Activated T-cell treated with anti-CD3 and anti-CD28 coated beads, Interleukin-2, amount 50 U/mL, for 4 hours (primary cell): Measurements from ENCODE around the gene ALDH3B1. TPM values are rescaled to one million over a fixed set of nuclear protein-coding genes. Genes with fewer than 3 reads are reported as not detected.
"Not testable (repeated sequence)": the region's sequence is repeated elsewhere in the genome, so short reads cannot be mapped to it uniquely, and the experiment has no call there.

Experiments
- ATAC-seq, 2 donors: fragments of 200-7000 bp; cut with Tn5 transposase; one replicate each; pipeline ENCODE4 v1.10.0; 2021
- DNase-seq: peaks from one replicate; pipeline ENCODE4 v3.0.0-alpha.2; 2020
- H3K27me3 Mint-ChIP-seq: one replicate; pipeline ENCODE4 v1.8.0; 2021; ENCODE audit warnings: low read depth, mixed read lengths
- H3K36me3 Mint-ChIP-seq: one replicate; pipeline ENCODE4 v1.8.0; 2022; ENCODE audit warnings: mixed read lengths; ENCODE audit not compliant: insufficient read depth
- H3K4me1 Mint-ChIP-seq: one replicate; pipeline ENCODE4 v1.8.0; 2021; ENCODE audit warnings: low read depth, mixed read lengths
- H3K4me3 Mint-ChIP-seq: one replicate; pipeline ENCODE4 v1.8.0; 2021; ENCODE audit warnings: mild to moderate bottlenecking, moderate library complexity, mixed read lengths
- H3K9me3 Mint-ChIP-seq: one replicate; pipeline ENCODE4 v1.8.0; 2021; ENCODE audit warnings: mixed read lengths
- total RNA-seq, 3 donors: library from RNA; stranded (reverse); gene quantifications; one replicate each; pipeline ENCODE4 v1.2.1, GENCODE V29; 2021

Gene ALDH3B1
- total RNA-seq, 3 donors from 2014 or later: 0.08 to 0.15 TPM; not detected in 1

GRCh38 chr11:67991347-67992121 is 18.6 kb upstream of the ALDH3B1 start:
- ATAC-seq, H3K9me3 Mint-ChIP-seq, H3K4me3 Mint-ChIP-seq: not testable (repeated sequence)

DNA sequence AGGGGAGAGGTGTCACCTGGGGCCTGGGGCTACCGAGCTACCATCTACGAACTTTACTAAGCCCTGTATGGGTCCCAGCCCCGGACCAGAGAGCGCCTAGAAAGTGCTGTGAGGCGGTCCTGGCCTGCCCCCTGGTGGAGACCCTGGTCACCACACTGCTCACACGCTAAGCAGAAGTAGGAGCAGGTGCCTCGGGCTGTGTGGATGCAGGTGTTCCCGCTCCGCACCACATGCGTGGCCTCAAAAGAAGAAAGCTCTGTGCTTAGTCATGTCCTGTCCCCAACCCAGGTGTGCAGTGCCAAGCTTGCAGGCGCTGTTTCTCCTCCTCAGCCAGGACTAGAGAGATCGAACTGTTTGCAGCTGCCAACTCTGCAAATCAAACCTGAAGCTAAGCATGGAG is 16.3 kb upstream of the ALDH3B1 start:
- not testable (repeated sequence) for H3K27me3 Mint-ChIP-seq, H3K4me3 Mint-ChIP-seq, ATAC-seq, H3K9me3 Mint-ChIP-seq, H3K36me3 Mint-ChIP-seq
- peak; percentile 44 for DNase-seq
- H3K4me1 Mint-ChIP-seq: peaks cover 23% of the 10 kb centered on the region

More at GRCh38 chr11:67991347-67992121, 18.6 kb upstream of the ALDH3B1 start:
- not testable (repeated sequence) for H3K36me3 Mint-ChIP-seq, H3K4me1 Mint-ChIP-seq, DNase-seq, H3K27me3 Mint-ChIP-seq

- DNase-seq, ATAC-seq, H3K4me3 Mint-ChIP-seq, H3K9me3 Mint-ChIP-seq, H3K36me3 Mint-ChIP-seq, H3K27me3 Mint-ChIP-seq: not testable (repeated sequence)
- peaks cover 23% of the 10 kb centered on the region for H3K4me1 Mint-ChIP-seq
Measured at GRCh38 chr11:67994387-67994786, 15.7 kb upstream of the ALDH3B1 start.

GRCh38 chr11:67995129-67995528 is 15.0 kb upstream of the ALDH3B1 start:
- not testable (repeated sequence) for H3K27me3 Mint-ChIP-seq, H3K9me3 Mint-ChIP-seq, DNase-seq, H3K4me3 Mint-ChIP-seq, H3K36me3 Mint-ChIP-seq, ATAC-seq
- H3K4me1 Mint-ChIP-seq: peaks cover 23% of the 10 kb centered on the region

DNA sequence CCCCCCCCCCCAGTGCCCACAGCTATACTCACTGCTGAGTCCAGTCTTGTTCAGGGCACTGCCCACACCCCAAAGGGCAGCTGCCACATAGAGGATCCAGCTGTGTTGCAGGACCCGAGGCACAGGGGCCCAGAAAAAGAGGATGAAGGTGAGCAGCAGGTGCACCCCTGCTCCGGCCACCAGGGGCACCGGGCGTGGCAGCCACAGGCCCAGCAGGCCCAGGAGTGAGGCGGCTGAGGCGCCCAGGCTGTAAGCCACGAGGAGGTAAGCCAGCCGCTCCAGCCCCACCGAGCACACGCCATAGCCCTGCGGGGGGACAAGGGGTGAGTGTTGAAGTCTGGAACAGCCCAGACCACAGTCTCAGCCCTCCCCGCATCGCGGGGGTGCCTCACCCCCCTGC is 14.5 kb upstream of the ALDH3B1 start:
- H3K36me3 Mint-ChIP-seq, H3K9me3 Mint-ChIP-seq, H3K27me3 Mint-ChIP-seq, ATAC-seq, H3K4me3 Mint-ChIP-seq, DNase-seq: not testable (repeated sequence)
- peaks cover 23% of the 10 kb centered on the region for H3K4me1 Mint-ChIP-seq

- H3K9me3 Mint-ChIP-seq: no peaks in the 10 kb centered on the region
- H3K4me3 Mint-ChIP-seq: no peak overlapping the region
- no peak for ATAC-seq
- peaks cover 23% of the 10 kb centered on the region for H3K4me1 Mint-ChIP-seq
- H3K36me3 Mint-ChIP-seq: peaks cover 7% of the 10 kb centered on the region
- no peak for DNase-seq
- peaks cover 2% of the 10 kb centered on the region for H3K27me3 Mint-ChIP-seq
Measured at GRCh38 chr11:67996051-67996450, 14.1 kb upstream of the ALDH3B1 start.

DNA sequence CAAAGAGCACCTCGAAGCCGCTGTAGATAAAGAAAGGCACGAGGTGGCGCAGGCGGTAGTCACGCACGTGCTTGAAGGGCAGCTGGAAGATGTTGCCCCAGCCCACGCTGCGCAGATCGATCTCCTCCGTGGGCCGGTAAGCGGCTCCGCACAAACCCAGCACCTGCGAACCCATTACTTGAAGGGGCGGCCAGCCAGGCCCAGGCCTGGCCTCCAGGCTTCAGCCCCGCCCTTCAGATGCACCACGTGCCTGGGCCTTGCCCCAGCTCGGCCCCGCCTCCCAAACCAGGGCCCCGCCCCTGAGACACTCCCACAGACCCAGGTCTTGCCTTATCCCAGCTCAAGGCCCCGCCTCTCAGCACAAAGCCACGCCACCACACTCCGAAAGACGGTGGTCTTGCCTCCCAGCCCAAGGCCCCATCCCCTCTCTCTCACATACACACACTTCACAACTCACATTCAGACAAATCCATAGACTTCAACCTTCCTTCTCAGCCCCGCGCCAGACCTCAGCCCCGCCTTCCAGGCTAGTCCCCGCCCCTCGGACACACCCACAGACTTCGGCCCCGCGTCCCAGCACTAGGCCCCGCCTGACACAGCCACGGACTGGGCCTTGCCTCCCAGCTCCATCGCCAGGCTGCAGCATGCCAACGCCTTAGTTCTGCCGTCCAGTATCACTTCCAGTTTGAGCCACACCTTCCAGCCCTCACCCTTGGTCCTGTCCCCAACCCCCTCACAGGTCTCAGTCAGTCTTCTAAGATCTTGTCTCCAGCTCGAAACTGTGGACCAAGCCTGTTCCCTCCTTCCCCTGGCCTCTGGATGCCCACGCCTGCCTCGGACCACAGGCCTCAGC is 13.3 kb upstream of the ALDH3B1 start:
- Mint-ChIP-seq H3K4me1 (peaks cover 23% of the 10 kb centered on the region), H3K9me3 (no peaks in the 10 kb centered on the region), H3K4me3 (no peak overlapping the region), H3K27me3 (peaks cover under 1% of the 10 kb centered on the region), H3K36me3 (peaks cover 7% of the 10 kb centered on the region)
- DNase-seq (no peak), ATAC-seq (peak; percentile 72 to 83)

DNA sequence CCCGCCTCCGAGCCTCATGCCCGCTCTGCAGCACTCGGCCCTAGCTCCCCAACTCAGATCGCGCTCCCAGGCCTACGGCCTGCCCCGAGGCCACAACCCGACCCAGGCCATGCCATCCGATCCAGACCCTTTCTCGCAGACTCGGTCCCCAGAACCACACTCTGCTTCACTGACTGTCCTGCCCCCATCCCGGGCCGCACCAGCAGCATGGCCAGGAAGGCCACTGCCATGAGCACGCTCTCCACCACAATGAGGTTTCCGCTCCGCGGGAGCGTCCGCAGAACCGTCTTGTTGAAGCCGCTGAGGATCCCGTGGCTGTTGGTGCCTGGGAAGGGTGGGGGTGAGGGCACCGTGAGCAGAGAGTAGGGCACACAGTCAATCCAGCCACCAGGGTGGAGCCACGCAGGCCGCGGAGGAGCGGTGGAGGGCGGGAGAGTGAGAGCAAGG is 12.6 kb upstream of the ALDH3B1 start:
- DNase-seq (no peak), ATAC-seq (no peak)
- peaks cover 9% of the 10 kb centered on the region for H3K36me3 Mint-ChIP-seq
- peaks cover 28% of the 10 kb centered on the region for H3K4me1 Mint-ChIP-seq
- no peaks in the 10 kb centered on the region for H3K27me3 Mint-ChIP-seq
- H3K9me3 Mint-ChIP-seq: no peaks in the 10 kb centered on the region
- H3K4me3 Mint-ChIP-seq: no peak overlapping the region

DNA sequence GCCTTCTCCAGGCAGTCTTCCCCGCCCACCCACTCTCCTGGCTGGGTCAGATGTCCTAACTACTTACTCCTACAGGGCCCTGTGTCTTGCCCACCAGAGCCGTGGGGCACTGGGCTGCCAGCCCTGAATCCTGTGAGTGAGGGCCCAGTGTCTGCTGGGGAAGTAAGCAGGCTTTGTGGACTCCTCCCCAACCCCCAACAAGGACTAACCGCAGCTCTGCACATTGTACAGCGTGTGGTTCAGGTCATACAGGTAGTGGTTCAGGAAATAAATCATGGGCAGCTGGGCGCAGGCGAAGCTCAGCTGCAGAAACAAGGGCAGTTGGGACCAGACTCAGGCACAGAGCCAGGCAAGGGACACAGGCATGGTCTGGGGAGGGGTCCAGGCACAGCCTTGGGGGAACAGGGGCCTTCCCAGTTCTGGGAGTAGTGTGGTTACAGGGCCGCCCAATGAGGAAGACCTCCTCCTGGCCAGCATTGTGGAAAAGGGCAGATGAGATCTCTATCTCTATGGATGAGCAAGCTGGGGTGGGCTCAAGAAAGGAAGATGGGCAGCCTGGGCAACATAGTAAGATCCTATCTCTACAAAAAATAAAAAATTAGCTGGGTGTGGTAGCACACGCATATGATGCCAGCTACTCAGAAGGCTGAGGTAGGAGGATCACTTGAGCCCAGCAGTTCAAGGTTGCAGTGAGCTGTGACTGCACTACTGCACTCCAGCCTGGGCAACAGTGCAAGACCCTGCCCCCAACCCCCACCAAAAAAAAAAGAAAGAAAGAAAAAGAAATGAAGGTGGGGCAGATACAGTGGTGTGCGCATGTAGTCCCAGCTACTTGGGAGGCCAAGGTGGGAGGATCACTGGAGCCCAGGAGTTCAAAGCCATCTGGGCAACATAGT is 11.7 kb upstream of the ALDH3B1 start:
- H3K36me3 Mint-ChIP-seq: peaks cover 9% of the 10 kb centered on the region
- no peaks in the 10 kb centered on the region for H3K27me3 Mint-ChIP-seq
- no peaks in the 10 kb centered on the region for H3K9me3 Mint-ChIP-seq
- DNase-seq: no peak
- ATAC-seq: no peak
- peaks cover 33% of the 10 kb centered on the region for H3K4me1 Mint-ChIP-seq
- no peak overlapping the region for H3K4me3 Mint-ChIP-seq

DNA sequence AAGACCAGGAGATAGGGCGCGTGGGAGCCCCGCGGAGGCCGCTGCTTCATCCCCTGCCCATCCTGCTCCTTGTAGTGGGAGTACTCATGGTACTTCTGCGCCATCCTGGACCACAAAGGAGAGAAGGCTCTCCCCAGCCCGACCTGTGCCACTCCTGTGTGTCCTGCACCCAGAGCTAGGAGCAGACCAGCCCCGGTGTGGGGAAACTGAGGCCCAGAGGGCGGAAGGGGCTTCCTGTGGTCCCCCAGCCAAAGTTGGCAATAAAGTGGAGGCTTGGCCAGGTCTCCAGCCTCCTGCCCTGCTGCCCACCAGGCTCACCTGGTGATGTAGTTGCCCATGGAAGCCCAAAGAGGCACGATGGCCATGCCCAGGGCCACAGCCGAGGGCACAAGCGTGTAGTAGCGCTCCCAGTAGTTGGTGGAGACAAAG is 10.9 kb upstream of the ALDH3B1 start:
- no peaks in the 10 kb centered on the region for H3K27me3 Mint-ChIP-seq
- no peak overlapping the region for H3K4me3 Mint-ChIP-seq
- peaks cover 7% of the 10 kb centered on the region for H3K36me3 Mint-ChIP-seq
- ATAC-seq (no peak), DNase-seq (no peak)
- peaks cover 30% of the 10 kb centered on the region for H3K4me1 Mint-ChIP-seq
- no peaks in the 10 kb centered on the region for H3K9me3 Mint-ChIP-seq

- H3K4me3 Mint-ChIP-seq: no peak overlapping the region
- ATAC-seq (no peak), DNase-seq (no peak)
- H3K9me3 Mint-ChIP-seq: no peaks in the 10 kb centered on the region
- H3K36me3 Mint-ChIP-seq: peaks cover 7% of the 10 kb centered on the region
- H3K4me1 Mint-ChIP-seq: peaks cover 29% of the 10 kb centered on the region
- H3K27me3 Mint-ChIP-seq: no peaks in the 10 kb centered on the region
Measured at GRCh38 chr11:67999704-68000103, 10.4 kb upstream of the ALDH3B1 start.

- no peaks in the 10 kb centered on the region for H3K27me3 Mint-ChIP-seq
- peaks cover 22% of the 10 kb centered on the region for H3K4me1 Mint-ChIP-seq
- peak overlapping the region; percentile 83 for H3K4me3 Mint-ChIP-seq
- ATAC-seq (no peak), DNase-seq (no peak)
- H3K36me3 Mint-ChIP-seq: peaks cover 2% of the 10 kb centered on the region
- no peaks in the 10 kb centered on the region for H3K9me3 Mint-ChIP-seq
Measured at GRCh38 chr11:68002575-68002937, 7.6 kb upstream of the ALDH3B1 start.

GRCh38 chr11:68002938-68003845 is 6.9 kb upstream of the ALDH3B1 start:
- H3K36me3 Mint-ChIP-seq: peaks cover 2% of the 10 kb centered on the region
- no peaks in the 10 kb centered on the region for H3K27me3 Mint-ChIP-seq
- DNase-seq (peak; percentile 61), ATAC-seq (peak; percentile 77)
- peak overlapping the region; percentile 83 for H3K4me3 Mint-ChIP-seq
- H3K9me3 Mint-ChIP-seq: no peaks in the 10 kb centered on the region
- peaks cover 20% of the 10 kb centered on the region for H3K4me1 Mint-ChIP-seq
